SU-DHL-6 (cell line): ENCODE data around the gene DIPK1B.

ENCODE experiments used
- H2AFZ ChIP-seq: fragments of 200-600 bp; sonication (generic); 2 replicates; pipeline ENCODE4 v1.6.1; 2014; ENCODE audit warnings: low read depth, mild to moderate bottlenecking, moderate library complexity, mixed read lengths, antibody characterized with exemption, low read length; ENCODE audit not compliant: severe bottlenecking
- H3F3A ChIP-seq: fragments of 200-600 bp; shearing (Covaris generic); 2 replicates; pipeline ENCODE4 v1.6.0; 2016; ENCODE audit warnings: antibody characterized with exemption, mild to moderate bottlenecking; ENCODE audit not compliant: insufficient read depth
- H3K27ac ChIP-seq: fragments of 200-600 bp; sonication (generic); 2 replicates; pipeline ENCODE4 v1.5.1; 2016; ENCODE audit warnings: low read depth, mild to moderate bottlenecking, low read length, moderate library complexity, mixed read lengths
- H3K27me3 ChIP-seq: fragments of 200-600 bp; sonication (generic), shearing (Covaris generic); 2 replicates; pipeline ENCODE4 v1.6.0; 2014; ENCODE audit warnings: mild to moderate bottlenecking, low read length
- H3K36me3 ChIP-seq: fragments of 200-600 bp; sonication (generic); 2 replicates; pipeline ENCODE4 v1.6.1; 2014; ENCODE audit warnings: mild to moderate bottlenecking, low read length, mixed read lengths
- H3K4me2 ChIP-seq: fragments of 300-600, 200-600 bp; shearing (Covaris generic), sonication (generic); 2 replicates; pipeline ENCODE4 v1.6.0; 2014; ENCODE audit warnings: low read length, low read depth, mild to moderate bottlenecking; ENCODE audit not compliant: poor library complexity, severe bottlenecking
- H3K4me3 ChIP-seq: fragments of 200-600 bp; sonication (generic); 2 replicates; pipeline ENCODE4 v1.5.1; 2014; ENCODE audit warnings: antibody characterized with exemption, low read length, mild to moderate bottlenecking, mixed read lengths; ENCODE audit not compliant: insufficient read depth, poor library complexity, severe bottlenecking
- H3K79me2 ChIP-seq: fragments of 200-600 bp; sonication (generic); 2 replicates; pipeline ENCODE4 v1.6.1; 2014; ENCODE audit warnings: mild to moderate bottlenecking, low read length, moderate library complexity; ENCODE audit not compliant: insufficient read depth
- H3K9ac ChIP-seq: fragments of 200-600 bp; sonication (generic); 2 replicates; pipeline ENCODE4 v1.7.0; 2014; ENCODE audit warnings: mild to moderate bottlenecking, low read length
- H3K9me2 ChIP-seq: fragments of 200-600 bp; sonication (generic); replicated peaks from 2 replicates; pipeline ENCODE4 v1.6.1; 2014; ENCODE audit warnings: low read length; ENCODE audit not compliant: insufficient read depth
- H3K9me3 ChIP-seq: fragments of 200-600 bp; sonication (generic); 2 replicates; pipeline ENCODE4 v1.6.1; 2014; ENCODE audit warnings: low read length, mixed read lengths; ENCODE audit not compliant: insufficient read depth
- H4K20me1 ChIP-seq: fragments of 200-600 bp; sonication (generic); 2 replicates; pipeline ENCODE4 v1.6.1; 2014; ENCODE audit warnings: low read depth, mild to moderate bottlenecking, antibody characterized with exemption, low read length, moderate library complexity, mixed read lengths
- CTCF ChIP-seq: fragments of 200-600 bp; sonication (generic); IDR thresholded peaks from one replicate; pipeline ENCODE4 v1.5.1; 2017; ENCODE audit warnings: antibody characterized with exemption, mild to moderate bottlenecking, low read length, moderate library complexity; ENCODE audit not compliant: insufficient read depth, poor library complexity, severe bottlenecking
- EZH2phosphoT487 ChIP-seq: fragments of 200-600 bp; sonication (generic), shearing (Covaris generic); conservative IDR thresholded peaks from 2 replicates; pipeline ENCODE4 v1.6.1; 2018; ENCODE audit warnings: mild to moderate bottlenecking, antibody characterized with exemption, low read length, moderate library complexity, mixed read lengths

The DIPK1B gene

GRCh38 chr9:136741883-136742571 lies 29.7 kb downstream of the DIPK1B start:
- Histone ChIP-seq H3F3A (no peaks in the 10 kb centered on the region), H3K9me2 (no peaks in the 10 kb centered on the region), H3K36me3 (no peaks in the 10 kb centered on the region), H3K27me3 (no peaks in the 10 kb centered on the region; the same call in 1 of the 2 replicates), H3K27ac (no peak overlapping the region), H3K79me2 (no peaks in the 10 kb centered on the region), H3K4me3 (no peak overlapping the region), H3K4me2 (no peak overlapping the region), H3K9me3 (no peaks in the 10 kb centered on the region), H3K9ac (no peak overlapping the region), H2AFZ (no peak overlapping the region), H4K20me1 (no peaks in the 10 kb centered on the region)
- no peak for TF ChIP-seq EZH2phosphoT487
- TF ChIP-seq CTCF = no peak

- H3F3A ChIP-seq = no peaks in the 10 kb centered on the region
Measured at GRCh38 chr9:136742591-136743391, 30.4 kb downstream of the DIPK1B start, which contains the start of gene LCN10. Gene LCN10 (minus strand): TSS chr9:136742940. CDS start chr9:136742903, 37 bp downstream.

GRCh38 chr9:136743639-136744211 lies 31.4 kb downstream of the DIPK1B start:
- no peaks in the 10 kb centered on the region for H3F3A ChIP-seq
- no peaks in the 10 kb centered on the region; the same call in 1 of the 2 replicates for H3K27me3 ChIP-seq
- H4K20me1 ChIP-seq = no peaks in the 10 kb centered on the region
- H3K4me3 ChIP-seq = no peak overlapping the region
- no peak overlapping the region for H2AFZ ChIP-seq
- no peak overlapping the region for H3K4me2 ChIP-seq
- no peak overlapping the region for H3K27ac ChIP-seq
- TF ChIP-seq EZH2phosphoT487 (no peak), CTCF (no peak)
- H3K79me2 ChIP-seq = no peaks in the 10 kb centered on the region
- no peak overlapping the region for H3K9ac ChIP-seq
- H3K36me3 ChIP-seq = no peaks in the 10 kb centered on the region
- no peaks in the 10 kb centered on the region for H3K9me3 ChIP-seq
- H3K9me2 ChIP-seq = no peaks in the 10 kb centered on the region

More at GRCh38 chr9:136742591-136743391, 30.4 kb downstream of the DIPK1B start, which contains the start of gene LCN10:
- no peak within 1 kb of the TSS for H3K4me3 ChIP-seq
- no peak within 1 kb of the TSS for H3K4me2 ChIP-seq
- no peaks in the 10 kb centered on the region for H3K79me2 ChIP-seq
- H3K9me3 ChIP-seq = no peaks in the 10 kb centered on the region
- TF ChIP-seq EZH2phosphoT487 = no peak
- TF ChIP-seq CTCF = no peak
- no peaks in the 10 kb centered on the region for H3K9me2 ChIP-seq
- no peaks in the 10 kb centered on the region; the same call in 1 of the 2 replicates for H3K27me3 ChIP-seq
- no peak within 1 kb of the TSS for H2AFZ ChIP-seq
- no peak within 1 kb of the TSS for H3K9ac ChIP-seq
- no peak within 1 kb of the TSS for H3K27ac ChIP-seq
- H4K20me1 ChIP-seq = no peaks in the 10 kb centered on the region
- H3K36me3 ChIP-seq = no peaks in the 10 kb centered on the region
